ENCODE results near the gene CRIM1.
"Not testable (repeated sequence)": the region's sequence is repeated elsewhere in the genome, so short reads cannot be mapped to it uniquely, and the experiment has no call there.

Gene CRIM1

DNA sequence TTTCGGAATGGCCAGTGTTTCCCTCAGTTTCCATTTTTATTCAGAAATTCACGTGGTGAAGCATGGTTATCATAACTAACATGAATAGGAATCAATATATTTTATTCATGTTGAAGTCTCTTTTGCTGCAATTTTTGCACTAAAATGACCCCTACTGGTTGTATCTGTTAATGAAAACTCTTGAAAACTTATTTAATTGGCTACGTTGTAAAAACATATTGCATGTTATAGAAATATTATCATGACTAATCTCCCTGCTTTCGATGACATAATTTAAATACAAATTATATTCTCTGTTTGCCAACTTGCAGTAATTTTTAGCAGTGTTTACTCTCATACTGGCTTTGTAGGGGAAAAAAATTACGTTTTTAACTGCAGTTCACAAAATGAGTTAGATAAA, 3.5 kb downstream of the CRIM1 start:
- Mint-ChIP-seq H3K27ac (no peak overlapping the region), H3K36me3 (no peaks in the 10 kb centered on the region), H3K4me3 (no peak overlapping the region), H3K4me1 (peaks cover 30 to 31% of the 10 kb centered on the region in 2 donors), H3K9me3 (no peaks in the 10 kb centered on the region), H3K27me3 (peaks cover 6 to 19% of the 10 kb centered on the region in 2 donors)
- ATAC-seq (replicated peaks) (no peak), DNase-seq (no peak)

DNA sequence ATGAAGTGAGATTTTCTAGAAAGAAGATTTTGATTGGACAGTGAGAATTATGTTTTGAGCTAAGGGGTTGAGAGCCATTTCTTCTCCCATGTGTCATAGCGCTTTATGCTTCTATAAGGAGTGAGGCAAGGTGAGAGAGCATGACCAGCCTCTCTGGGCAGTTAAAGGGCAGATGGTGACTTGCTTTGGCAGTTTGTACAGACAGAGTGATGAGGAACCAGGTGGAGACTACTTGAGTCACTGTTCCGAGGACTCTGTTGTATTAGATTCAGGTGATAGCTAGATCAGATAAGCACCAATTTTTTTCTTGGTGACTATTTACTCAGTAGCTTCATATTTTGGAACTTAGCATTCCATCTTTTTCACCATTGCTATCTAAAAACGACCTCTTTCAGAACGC, 4.5 kb downstream of the CRIM1 start:
- no peak overlapping the region for H3K27ac Mint-ChIP-seq
- H3K4me3 Mint-ChIP-seq, result no peak overlapping the region
- no peak for DNase-seq
- H3K9me3 Mint-ChIP-seq, result no peaks in the 10 kb centered on the region
- H3K27me3 Mint-ChIP-seq, result peaks cover 6 to 10% of the 10 kb centered on the region in 2 donors
- peaks cover 21% of the 10 kb centered on the region in 2 donors for H3K4me1 Mint-ChIP-seq
- ATAC-seq (replicated peaks), result no peak
- H3K36me3 Mint-ChIP-seq, result no peaks in the 10 kb centered on the region

DNA sequence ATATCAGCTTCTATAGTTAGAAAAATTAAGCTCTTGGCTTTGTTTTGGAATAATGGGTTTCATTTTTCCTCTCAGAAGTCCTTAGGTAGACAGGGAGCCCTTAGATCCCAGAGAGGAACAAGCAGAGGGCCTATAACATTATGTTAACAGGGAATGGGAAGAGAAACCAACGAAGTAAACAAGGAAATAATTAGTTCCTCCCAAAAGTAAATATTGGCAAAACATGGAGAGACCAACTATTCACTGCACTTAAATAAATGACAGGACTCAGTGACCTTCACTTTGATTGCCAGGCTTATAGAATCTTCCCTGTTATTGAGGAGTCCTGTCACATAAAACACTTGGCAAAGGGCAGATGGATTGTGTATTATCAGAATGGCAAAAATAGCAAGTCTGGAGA, 5.3 kb downstream of the CRIM1 start:
- H3K4me3 Mint-ChIP-seq, result no peak overlapping the region
- H3K36me3 Mint-ChIP-seq, result no peaks in the 10 kb centered on the region
- no peaks in the 10 kb centered on the region for H3K9me3 Mint-ChIP-seq
- ATAC-seq (replicated peaks) (no peak), DNase-seq (no peak)
- H3K27me3 Mint-ChIP-seq, result peaks cover 6 to 10% of the 10 kb centered on the region in 2 donors
- H3K27ac Mint-ChIP-seq, result no peak overlapping the region
- H3K4me1 Mint-ChIP-seq, result peaks cover 21 to 22% of the 10 kb centered on the region in 2 donors

DNA sequence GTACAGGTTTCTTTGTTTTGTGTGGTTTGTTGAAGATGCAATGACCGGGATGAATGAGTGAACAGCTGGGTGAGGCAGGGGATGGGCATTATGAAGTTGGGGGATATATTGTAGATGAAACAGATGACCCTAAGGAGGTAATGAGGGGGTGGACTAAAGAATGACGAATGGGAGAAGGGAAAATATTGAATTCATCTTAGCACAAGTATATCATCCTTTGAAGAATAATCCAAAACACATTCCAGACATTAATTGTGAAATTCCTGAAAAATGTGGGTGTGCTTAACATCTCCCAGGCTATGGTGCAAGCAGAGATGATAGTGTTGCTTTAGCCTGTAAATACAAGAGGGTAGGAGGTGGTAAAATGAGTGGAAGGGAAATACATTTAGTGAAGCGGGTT, 5.8 kb downstream of the CRIM1 start:
- no peak for DNase-seq
- peaks cover 6 to 10% of the 10 kb centered on the region in 2 donors for H3K27me3 Mint-ChIP-seq
- no peak for ATAC-seq (replicated peaks)
- no peaks in the 10 kb centered on the region for H3K36me3 Mint-ChIP-seq
- H3K27ac Mint-ChIP-seq, result no peak overlapping the region
- H3K4me1 Mint-ChIP-seq, result peaks cover 21 to 22% of the 10 kb centered on the region in 2 donors
- H3K4me3 Mint-ChIP-seq, result no peak overlapping the region
- no peaks in the 10 kb centered on the region for H3K9me3 Mint-ChIP-seq

DNA sequence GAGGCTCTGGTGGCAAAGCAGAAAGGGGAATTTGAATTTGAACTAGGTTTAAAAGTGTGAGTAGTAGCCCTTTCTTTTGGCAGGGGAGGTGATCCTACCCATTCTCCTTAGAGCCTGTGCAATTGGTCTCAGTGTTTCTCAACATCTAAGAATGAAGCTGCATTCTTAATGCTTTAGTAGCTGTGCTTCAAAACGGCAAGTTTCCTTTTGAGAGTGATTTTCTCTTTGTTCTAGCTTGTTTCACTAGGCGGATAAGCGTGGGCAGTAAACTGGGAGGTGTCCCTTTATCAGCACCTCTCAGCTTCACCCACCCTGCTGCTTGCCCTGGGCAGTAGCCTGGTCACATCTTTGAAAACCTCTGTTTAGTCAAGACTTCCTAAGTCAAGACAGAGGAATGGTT, 6.7 kb downstream of the CRIM1 start:
- peaks cover 15 to 20% of the 10 kb centered on the region in 2 donors for H3K4me1 Mint-ChIP-seq
- no peaks in the 10 kb centered on the region for H3K9me3 Mint-ChIP-seq
- no peak overlapping the region for H3K27ac Mint-ChIP-seq
- no peak overlapping the region for H3K4me3 Mint-ChIP-seq
- no peak for ATAC-seq (replicated peaks)
- no peak for DNase-seq
- no peaks in the 10 kb centered on the region for H3K36me3 Mint-ChIP-seq
- peaks cover 2 to 10% of the 10 kb centered on the region in 2 donors for H3K27me3 Mint-ChIP-seq

DNA sequence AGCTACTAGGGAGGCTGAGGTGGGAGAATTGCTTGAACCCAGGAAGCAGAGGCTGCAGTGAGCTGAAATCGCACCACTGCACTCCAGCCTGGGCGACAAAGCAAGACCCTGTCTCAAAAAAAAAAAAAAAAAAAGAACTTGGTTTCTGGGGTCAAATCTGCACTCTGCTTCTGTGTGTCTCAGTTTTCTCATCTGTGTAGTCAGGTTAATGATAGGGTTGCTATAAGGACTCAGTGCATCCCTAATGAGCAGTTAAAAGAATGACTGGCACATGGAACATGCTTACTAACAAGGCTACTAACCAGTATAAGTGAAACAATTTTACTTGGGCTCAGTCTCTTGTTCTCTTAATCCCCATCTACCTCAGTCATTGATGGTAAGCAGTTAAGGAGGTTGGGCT, 7.5 kb downstream of the CRIM1 start:
- not testable (repeated sequence) for ATAC-seq (replicated peaks); H3K36me3 Mint-ChIP-seq

DNA sequence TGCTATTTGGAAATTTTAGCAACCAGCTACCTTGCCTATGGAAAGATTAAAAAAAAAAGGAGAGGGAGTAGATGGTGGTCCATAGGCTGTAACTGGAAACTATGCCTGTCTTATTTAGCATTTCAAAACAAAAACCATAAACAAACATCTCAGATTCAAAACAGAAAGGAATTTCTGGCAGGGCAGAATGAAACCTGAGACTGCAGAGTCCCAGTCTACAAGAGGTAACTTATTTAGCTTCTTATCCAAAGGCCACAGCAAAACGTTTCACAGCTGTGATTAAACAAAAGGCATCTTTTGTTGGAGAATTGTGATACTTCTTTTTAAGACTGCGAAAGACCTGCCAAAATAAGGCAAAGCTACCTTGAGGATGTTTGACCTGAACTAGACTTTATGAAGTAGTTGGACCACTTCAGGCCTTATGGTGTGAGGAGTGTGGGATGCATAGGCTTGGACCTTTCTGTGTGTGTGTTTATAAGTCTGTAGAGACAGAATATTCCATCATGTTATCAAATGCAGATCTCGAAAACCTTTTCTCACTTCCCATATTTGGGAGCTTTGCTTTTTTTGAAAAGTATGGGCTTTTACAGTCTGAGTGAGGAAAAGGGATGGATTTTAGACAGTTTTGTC, 11.0 kb downstream of the CRIM1 start:
- H3K4me3 Mint-ChIP-seq, result no peak overlapping the region
- no peak for DNase-seq
- no peak for ATAC-seq (replicated peaks)

More for the DNA sequence above, 7.5 kb downstream of the CRIM1 start:
- not testable (repeated sequence) for H3K27ac Mint-ChIP-seq, H3K4me3 Mint-ChIP-seq, H3K27me3 Mint-ChIP-seq, H3K9me3 Mint-ChIP-seq, DNase-seq
- peaks cover 7 to 15% of the 10 kb centered on the region in 2 donors for H3K4me1 Mint-ChIP-seq

DNA sequence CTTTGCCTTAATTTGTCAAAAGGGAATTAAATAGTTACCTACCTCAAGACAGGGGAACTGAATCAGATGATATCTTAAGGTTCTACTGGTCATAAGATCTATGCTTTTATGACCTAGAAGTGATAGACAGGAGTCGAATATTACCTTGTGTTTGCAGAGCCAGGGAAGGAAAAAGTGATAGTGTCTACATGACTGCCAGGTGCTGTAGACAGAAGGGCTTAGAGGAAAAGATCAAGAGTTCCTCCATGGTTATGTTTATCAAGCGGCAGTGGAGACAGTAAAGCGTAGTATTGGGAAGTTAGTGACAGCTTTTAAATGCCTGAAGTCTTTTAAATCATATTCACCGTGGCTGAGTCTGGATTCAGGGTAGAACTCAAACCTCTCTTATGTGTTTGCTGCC, 11.9 kb downstream of the CRIM1 start:
- ATAC-seq (replicated peaks) (no peak), DNase-seq (no peak)
- no peak overlapping the region for H3K27ac Mint-ChIP-seq
- H3K4me1 Mint-ChIP-seq, result peaks cover 2 to 13% of the 10 kb centered on the region in 2 donors
- H3K9me3 Mint-ChIP-seq, result no peaks in the 10 kb centered on the region
- no peaks in the 10 kb centered on the region for H3K36me3 Mint-ChIP-seq
- H3K27me3 Mint-ChIP-seq, result no peaks in the 10 kb centered on the region
- no peak overlapping the region for H3K4me3 Mint-ChIP-seq

More for the DNA sequence above, 11.0 kb downstream of the CRIM1 start:
- H3K9me3 Mint-ChIP-seq, result no peaks in the 10 kb centered on the region
- H3K4me1 Mint-ChIP-seq, result peaks cover 0 to 12% of the 10 kb centered on the region in 2 donors
- no peaks in the 10 kb centered on the region for H3K27me3 Mint-ChIP-seq
- no peaks in the 10 kb centered on the region for H3K36me3 Mint-ChIP-seq
- H3K27ac Mint-ChIP-seq, result no peak overlapping the region

DNA sequence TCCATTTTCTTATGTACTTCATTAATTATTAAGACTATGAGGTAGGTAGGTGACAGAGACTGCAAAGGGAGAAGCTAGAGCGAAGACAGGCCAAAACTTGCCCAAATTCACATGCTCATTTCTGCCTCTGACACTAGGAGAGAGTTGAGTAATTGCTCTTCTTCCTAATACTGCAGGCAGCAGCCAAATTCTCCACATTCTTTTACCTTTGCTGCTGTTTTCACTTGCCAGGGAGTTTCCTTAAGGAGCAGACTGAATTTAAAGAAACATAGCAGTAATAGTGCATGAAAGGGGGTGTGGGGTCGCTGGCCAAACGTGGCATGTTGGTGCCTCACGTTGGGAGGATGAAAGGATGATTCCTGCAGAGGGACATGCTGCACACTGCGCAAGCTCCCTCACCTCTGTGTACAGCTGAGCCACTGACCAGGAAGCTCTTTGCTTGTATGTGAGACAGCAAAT, 12.3 kb downstream of the CRIM1 start:
- no peak for ATAC-seq (replicated peaks)
- Mint-ChIP-seq H3K9me3 (no peaks in the 10 kb centered on the region), H3K27ac (no peak overlapping the region), H3K27me3 (no peaks in the 10 kb centered on the region), H3K36me3 (no peaks in the 10 kb centered on the region), H3K4me3 (no peak overlapping the region), H3K4me1 (peaks cover 6 to 15% of the 10 kb centered on the region in 2 donors)
- DNase-seq, result no peak

DNA sequence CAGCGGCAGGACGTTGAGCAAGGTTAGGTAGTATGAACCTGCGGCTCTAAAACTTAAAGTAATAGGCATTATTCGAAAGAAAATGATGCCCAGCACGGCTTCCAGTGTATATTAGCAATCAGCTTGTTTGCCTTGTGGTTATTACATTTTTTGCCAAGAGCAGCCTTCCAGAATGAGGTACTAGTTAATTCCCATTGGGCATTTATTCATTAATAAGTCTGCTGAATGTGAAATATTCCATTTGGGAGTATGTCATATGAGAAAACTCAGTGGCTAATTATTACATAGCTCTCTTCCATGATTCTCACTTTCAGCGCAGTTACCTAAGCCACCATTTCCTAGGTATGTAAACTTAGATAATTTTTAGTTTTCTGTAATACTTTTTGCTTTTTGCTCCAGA, 12.9 kb downstream of the CRIM1 start:
- Mint-ChIP-seq H3K36me3 (no peaks in the 10 kb centered on the region), H3K4me3 (no peak overlapping the region), H3K27ac (no peak overlapping the region), H3K4me1 (peaks cover 6 to 21% of the 10 kb centered on the region in 2 donors), H3K27me3 (no peaks in the 10 kb centered on the region), H3K9me3 (no peaks in the 10 kb centered on the region)
- DNase-seq (no peak), ATAC-seq (replicated peaks) (no peak)

DNA sequence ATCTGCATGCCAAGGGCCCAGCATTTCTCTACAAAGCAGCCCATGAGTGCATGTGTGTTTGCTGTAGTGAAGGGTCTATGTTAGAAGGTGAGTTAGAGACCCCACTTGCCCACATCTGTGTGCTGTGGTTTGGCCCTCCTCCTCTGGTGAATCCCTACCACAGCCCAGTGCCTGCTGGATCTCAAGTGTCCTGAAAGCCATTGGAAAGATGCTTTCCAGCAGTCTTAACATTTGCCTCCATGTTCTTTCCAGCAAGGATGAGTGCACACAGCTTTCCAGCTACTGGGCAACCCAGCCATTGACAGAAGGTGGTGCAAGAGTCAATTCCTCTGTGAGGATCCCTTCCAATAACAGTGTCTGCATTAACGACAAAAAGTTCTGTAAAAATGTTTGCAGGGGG, 13.6 kb downstream of the CRIM1 start:
- no peak for ATAC-seq (replicated peaks)
- Mint-ChIP-seq H3K27ac (no peak overlapping the region), H3K36me3 (no peaks in the 10 kb centered on the region), H3K27me3 (no peaks in the 10 kb centered on the region), H3K4me3 (no peak overlapping the region), H3K9me3 (no peaks in the 10 kb centered on the region), H3K4me1 (peaks cover 6 to 21% of the 10 kb centered on the region in 2 donors)
- DNase-seq, result no peak

DNA sequence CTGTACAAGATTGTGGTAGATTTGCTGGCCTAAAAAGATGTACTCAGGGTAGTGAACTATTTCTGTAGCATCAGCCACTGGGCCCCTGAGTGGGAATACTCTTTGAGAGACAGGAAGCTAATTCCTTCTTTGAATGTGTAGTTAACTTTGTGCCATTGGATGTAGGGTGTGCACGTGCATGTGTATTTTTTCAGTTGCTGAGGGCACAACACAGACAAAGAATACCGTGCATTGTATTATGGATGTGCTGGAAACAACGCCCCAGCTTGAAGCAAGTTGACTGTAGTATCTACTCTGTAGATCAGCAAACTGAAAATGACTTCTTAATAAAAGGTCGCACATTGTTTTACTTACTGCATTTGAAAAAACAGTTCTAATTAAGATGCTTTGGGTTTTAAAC, 14.1 kb downstream of the CRIM1 start:
- H3K27me3 Mint-ChIP-seq, result no peaks in the 10 kb centered on the region
- ATAC-seq (replicated peaks) (no peak), DNase-seq (no peak)
- no peaks in the 10 kb centered on the region for H3K36me3 Mint-ChIP-seq
- H3K4me1 Mint-ChIP-seq, result peaks cover 6 to 21% of the 10 kb centered on the region in 2 donors
- H3K4me3 Mint-ChIP-seq, result no peak overlapping the region
- no peak overlapping the region for H3K27ac Mint-ChIP-seq
- H3K9me3 Mint-ChIP-seq, result no peaks in the 10 kb centered on the region

DNA sequence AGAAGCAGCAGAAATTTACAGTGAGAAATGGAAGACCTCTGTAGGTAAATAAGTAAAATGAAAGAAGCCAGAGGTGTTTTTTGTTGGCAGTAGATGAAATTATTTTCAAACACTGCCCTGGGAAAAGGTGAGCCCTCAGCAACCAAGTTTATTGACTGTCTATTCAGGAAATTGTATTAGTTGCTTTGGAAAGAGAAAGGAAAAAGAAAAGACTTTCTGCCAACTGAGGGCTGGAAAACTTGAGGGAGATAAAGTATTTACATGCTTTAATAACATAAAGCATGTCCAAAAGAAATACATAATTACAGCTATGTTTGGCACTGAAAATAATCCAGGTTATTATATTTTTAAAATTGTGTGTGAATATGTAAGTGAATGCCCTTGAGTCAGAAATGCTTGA, 14.7 kb downstream of the CRIM1 start:
- Mint-ChIP-seq H3K4me1 (peaks cover 6 to 21% of the 10 kb centered on the region in 2 donors), H3K27me3 (no peaks in the 10 kb centered on the region), H3K9me3 (no peaks in the 10 kb centered on the region), H3K4me3 (no peak overlapping the region), H3K36me3 (no peaks in the 10 kb centered on the region), H3K27ac (no peak overlapping the region)
- ATAC-seq (replicated peaks), result no peak
- DNase-seq, result no peak

DNA sequence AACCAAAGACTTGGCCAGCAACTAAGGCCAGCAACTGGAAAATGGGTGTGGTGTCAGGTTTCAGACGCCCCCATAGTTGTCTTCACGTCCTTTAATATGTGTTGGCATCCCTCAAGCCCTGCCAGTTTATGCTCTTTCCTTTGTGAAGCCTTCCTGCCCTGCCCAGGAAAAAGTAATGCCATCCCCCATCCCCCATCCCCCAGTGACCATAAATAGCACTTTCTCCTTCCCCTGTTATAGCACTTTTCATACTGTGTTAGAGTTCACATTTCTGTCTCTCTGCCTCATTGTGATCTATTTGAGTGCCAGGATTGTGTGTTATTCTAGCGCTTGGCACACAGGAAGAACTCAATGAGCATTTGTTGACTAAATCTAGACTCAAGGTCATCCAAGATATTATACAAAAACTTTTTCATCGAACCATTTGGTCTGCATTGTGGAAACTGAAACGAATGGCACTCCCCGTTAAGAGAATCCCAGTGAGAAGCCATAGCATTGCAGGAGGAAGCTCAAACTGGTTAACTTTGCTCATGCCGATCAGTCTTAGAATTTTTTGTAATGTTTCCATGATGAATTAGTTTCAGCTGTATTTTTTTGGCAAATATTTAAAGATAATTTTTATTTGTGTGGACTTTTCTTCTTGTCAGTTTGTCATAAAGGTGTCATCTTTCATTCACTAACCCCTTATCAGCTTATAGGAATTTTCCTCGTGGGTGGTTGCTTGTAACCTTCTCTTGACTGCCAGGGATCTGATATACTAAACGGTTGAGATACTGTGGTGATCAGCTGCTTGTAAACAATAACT, 15.7 kb downstream of the CRIM1 start:
- H3K4me3 Mint-ChIP-seq, result no peak overlapping the region
- ATAC-seq (replicated peaks) (no peak), DNase-seq (no peak)
- H3K4me1 Mint-ChIP-seq, result peaks cover 9 to 21% of the 10 kb centered on the region in 2 donors
- H3K9me3 Mint-ChIP-seq, result no peaks in the 10 kb centered on the region
- H3K36me3 Mint-ChIP-seq, result no peaks in the 10 kb centered on the region
- no peaks in the 10 kb centered on the region for H3K27me3 Mint-ChIP-seq
- no peak overlapping the region for H3K27ac Mint-ChIP-seq

DNA sequence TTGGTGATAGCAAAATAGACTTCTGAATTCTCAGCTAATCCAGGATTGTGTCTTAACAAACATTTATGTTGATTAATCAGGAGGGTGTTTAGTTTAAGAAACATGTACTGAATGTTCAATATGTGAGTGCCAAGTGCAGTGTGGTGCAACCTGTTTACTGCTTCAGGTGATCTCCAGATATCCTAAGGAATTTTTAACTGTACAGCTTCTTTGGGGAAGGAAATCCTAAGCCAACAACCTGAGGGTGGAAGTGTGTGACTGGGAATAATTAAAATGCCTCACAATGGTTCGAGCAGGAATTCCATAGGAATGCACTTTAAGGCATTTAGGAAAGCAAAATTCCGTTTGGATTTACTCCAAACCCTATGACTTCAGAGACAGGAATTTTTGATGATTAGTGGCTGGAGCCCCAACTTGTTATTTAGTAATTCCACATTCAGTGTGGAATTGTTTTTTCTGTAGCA, 16.4 kb downstream of the CRIM1 start:
- H3K27me3 Mint-ChIP-seq, result no peaks in the 10 kb centered on the region
- no peak overlapping the region for H3K27ac Mint-ChIP-seq
- no peaks in the 10 kb centered on the region for H3K9me3 Mint-ChIP-seq
- H3K4me3 Mint-ChIP-seq, result no peak overlapping the region
- ATAC-seq (replicated peaks) (no peak), DNase-seq (no peak)
- H3K36me3 Mint-ChIP-seq, result no peaks in the 10 kb centered on the region
- peaks cover 16 to 20% of the 10 kb centered on the region in 2 donors for H3K4me1 Mint-ChIP-seq

All from stimulated activated naive B cell treated with anti-CD40 and anti-IgM and Interleukin-4, amounts not matched to agents 10 μg/mL and 1 μg/mL and 100 μg/mL, for 72 hours (primary cell).